K562 (cell line): ENCODE results near the gene CFAP70.

Source experiments
- CTCF ChIP-seq, 3 experiments: IDR thresholded peaks in 2 of 3; conservative IDR thresholded peaks in 1 of 3; 2 replicates each; pipeline ENCODE4 v1.5.1; 2011 to 2012; ENCODE audit warnings: low read length in 3 of 3, mild to moderate bottlenecking in 3 of 3, control low read depth in 2 of 3, improper control_type of control experiment in 1 of 3, inconsistent platforms in 1 of 3, low read depth in 1 of 3, mixed read lengths in 1 of 3, moderate library complexity in 1 of 3; ENCODE audit not compliant: insufficient read depth in 2 of 3
- NBN ChIP-seq: fragments of 450-650 bp; IDR thresholded peaks from 2 replicates; pipeline ENCODE4 v1.6.1; 2016; ENCODE audit warnings: low read depth, mild to moderate bottlenecking
- NFIC ChIP-seq: fragments of 450-650 bp; IDR thresholded peaks from 2 replicates; pipeline ENCODE4 v1.6.1; 2017; ENCODE audit warnings: mild to moderate bottlenecking, inconsistent platforms
- SMAD3 ChIP-seq: fragments of 450-650 bp; formaldehyde crosslinking; conservative IDR thresholded peaks from 2 replicates; pipeline ENCODE4 v1.4.0; 2020; ENCODE audit warnings: mild to moderate bottlenecking

GRCh38 chr10:73408061-73408460 lies 49.4 kb upstream of the CFAP70 start:
- TF ChIP-seq NFIC (no peak), NBN (no peak), SMAD3 (CRISPR knock-in tag) (no peak), CTCF (IDR thresholded peaks at IDR 0.05 in 2 of 3, conservative IDR thresholded peaks at IDR 0.05 in 1 of 3; ENCODE audit: insufficient read depth in 2 of 3, low read depth in 1 of 3, low read length in 3 of 3) (no peak)
